ENCODE measurements around the gene CPSF4L. TPM values are rescaled to one million over a fixed set of nuclear protein-coding genes. Genes with fewer than 3 reads are reported as not detected.

CPSF4L gene
- total RNA-seq, 2 donors from 2014 or later: not detected

GRCh38 chr17:73230088-73230487 lies 31.6 kb downstream of the CPSF4L start:
- H3K27me3 ChIP-seq: no peaks in the 10 kb centered on the region
- H3K9me3 ChIP-seq: no peaks in the 10 kb centered on the region
- H3K4me3 ChIP-seq: no peak overlapping the region
- H3K9ac ChIP-seq (ENCODE audit: low read depth in 2 of 2, low read length in 2 of 2): no peak overlapping the region
- no peak overlapping the region for H3K27ac ChIP-seq
- no peaks in the 10 kb centered on the region for H3K36me3 ChIP-seq
- H3K4me1 ChIP-seq: peaks cover 18% of the 10 kb centered on the region
- TF ChIP-seq CTCF (IDR thresholded peaks at IDR 0.05): no peak
- intact Hi-C loops (cut with DNase I): loop anchor here (5.0 kb wide), 1 partner anchor 33 kb away; no protein-coding TSS in a partner anchor
- no peak for DNase-seq

GRCh38 chr17:73228748-73229236 lies 32.9 kb downstream of the CPSF4L start:
- Histone ChIP-seq H3K9me3 (no peaks in the 10 kb centered on the region), H3K4me1 (peaks cover 15% of the 10 kb centered on the region), H3K9ac (ENCODE audit: low read depth in 2 of 2, low read length in 2 of 2) (no peak overlapping the region), H3K4me3 (no peak overlapping the region), H3K36me3 (no peaks in the 10 kb centered on the region), H3K27ac (no peak overlapping the region), H3K27me3 (no peaks in the 10 kb centered on the region)
- intact Hi-C loops (cut with DNase I): no loop called here
- peak; percentile 61 for DNase-seq
- no peak for TF ChIP-seq CTCF (IDR thresholded peaks at IDR 0.05)

- TF ChIP-seq CTCF (IDR thresholded peaks at IDR 0.05): no peak
- intact Hi-C loops (cut with DNase I): no loop called here
- H3K9me3 ChIP-seq: no peaks in the 10 kb centered on the region
- H3K27ac ChIP-seq: no peak overlapping the region
- no peaks in the 10 kb centered on the region for H3K27me3 ChIP-seq
- no peaks in the 10 kb centered on the region for H3K36me3 ChIP-seq
- no peak overlapping the region for H3K4me3 ChIP-seq
- no peak overlapping the region for H3K9ac ChIP-seq (ENCODE audit: low read depth in 2 of 2, low read length in 2 of 2)
- no peak for DNase-seq
- peaks cover 10% of the 10 kb centered on the region for H3K4me1 ChIP-seq
Observed at GRCh38 chr17:73227944-73228343, 33.7 kb downstream of the CPSF4L start.

- no peak overlapping the region for H3K27ac ChIP-seq
- H3K9ac ChIP-seq (ENCODE audit: low read depth in 2 of 2, low read length in 2 of 2): no peak overlapping the region
- no peaks in the 10 kb centered on the region for H3K36me3 ChIP-seq
- no peaks in the 10 kb centered on the region for H3K27me3 ChIP-seq
- H3K4me3 ChIP-seq: no peak overlapping the region
- H3K9me3 ChIP-seq: no peaks in the 10 kb centered on the region
- DNase-seq: no peak
- H3K4me1 ChIP-seq: peaks cover 10% of the 10 kb centered on the region
- no peak for TF ChIP-seq CTCF (IDR thresholded peaks at IDR 0.05)
- intact Hi-C loops (cut with DNase I): no loop called here
Observed at GRCh38 chr17:73227379-73227778, 34.3 kb downstream of the CPSF4L start.

- Histone ChIP-seq H3K27ac (no peak overlapping the region), H3K36me3 (no peaks in the 10 kb centered on the region), H3K9me3 (no peaks in the 10 kb centered on the region), H3K27me3 (no peaks in the 10 kb centered on the region), H3K4me3 (no peak overlapping the region), H3K4me1 (peaks cover 10% of the 10 kb centered on the region), H3K9ac (ENCODE audit: low read depth in 2 of 2, low read length in 2 of 2) (no peak overlapping the region)
- intact Hi-C loops (cut with DNase I): no loop called here
- DNase-seq: no peak
- TF ChIP-seq CTCF (IDR thresholded peaks at IDR 0.05): no peak
Observed at GRCh38 chr17:73226556-73227172, 35.0 kb downstream of the CPSF4L start.

All from colonic mucosa (tissue), 4 donors.